HG03521 (cell line): ENCODE data around the gene COG3.

Experiments used
- ATAC-seq: cut with Tn5 transposase; IDR thresholded peaks from one replicate; pipeline ENCODE4 v1.9.1; 2021; ENCODE audit warnings: mild to moderate bottlenecking, moderate library complexity; ENCODE audit not compliant: unreplicated experiment

The COG3 gene

DNA sequence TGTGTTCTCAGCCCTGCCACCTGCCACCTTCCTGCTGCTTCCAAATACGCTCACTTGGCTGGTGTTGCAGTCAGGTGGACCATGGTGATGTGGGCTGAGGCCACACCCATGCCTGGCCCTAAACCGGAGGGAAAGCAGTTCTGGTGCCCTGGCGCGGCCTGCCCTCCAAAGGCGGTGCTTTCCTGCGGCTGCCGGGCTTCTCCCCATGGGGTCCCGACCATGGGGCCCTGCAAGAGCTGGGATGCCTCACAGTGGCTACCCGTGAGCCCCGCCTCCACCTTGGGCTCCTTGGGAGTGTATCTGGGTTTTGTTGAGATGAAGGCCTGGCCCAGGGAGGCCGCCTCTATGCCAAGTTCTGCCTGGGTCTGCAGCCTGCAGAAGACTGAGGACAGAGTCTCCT lies 77.1 kb downstream of the COG3 start:
- no peak for ATAC-seq

DNA sequence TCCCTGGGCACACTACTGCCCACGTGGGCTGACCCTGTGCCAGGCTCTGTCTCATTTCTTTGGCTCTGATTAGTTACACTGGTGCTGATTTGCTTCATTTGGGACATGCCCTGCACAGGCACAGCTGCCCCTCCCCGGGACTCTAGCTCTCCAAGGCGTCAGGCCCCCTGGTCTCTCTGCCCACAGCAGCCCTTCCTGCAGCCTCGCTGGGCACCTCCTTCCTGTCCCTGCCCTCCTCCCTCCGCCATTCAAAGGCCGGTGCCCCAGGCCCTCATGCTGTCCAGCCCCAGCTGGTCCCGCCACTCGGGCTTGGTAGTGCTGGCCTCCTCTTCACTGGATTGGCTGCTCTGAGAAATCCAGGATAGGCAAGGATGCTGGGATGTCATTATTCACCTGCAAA lies 77.7 kb downstream of the COG3 start:
- ATAC-seq, result no peak

DNA sequence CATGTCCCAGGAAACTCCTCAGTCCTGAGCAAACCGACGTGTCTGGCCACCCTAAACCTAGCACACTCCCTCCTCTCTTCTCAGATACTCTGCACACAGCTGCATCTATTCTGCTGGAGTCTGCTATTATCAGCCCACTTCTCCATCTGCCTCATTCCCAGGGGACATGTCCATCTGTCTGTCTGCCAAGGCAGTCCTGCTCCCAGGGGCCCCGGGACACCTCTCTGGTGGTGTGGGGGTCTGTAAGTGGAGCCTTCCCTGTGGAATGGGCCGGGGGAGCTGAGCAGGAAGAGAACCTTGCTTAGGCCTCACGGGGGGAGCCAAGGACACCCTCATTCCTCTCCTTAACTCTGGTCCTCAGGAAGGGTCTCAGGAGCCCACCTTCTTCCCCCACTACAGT lies 78.1 kb downstream of the COG3 start:
- ATAC-seq, result no peak

DNA sequence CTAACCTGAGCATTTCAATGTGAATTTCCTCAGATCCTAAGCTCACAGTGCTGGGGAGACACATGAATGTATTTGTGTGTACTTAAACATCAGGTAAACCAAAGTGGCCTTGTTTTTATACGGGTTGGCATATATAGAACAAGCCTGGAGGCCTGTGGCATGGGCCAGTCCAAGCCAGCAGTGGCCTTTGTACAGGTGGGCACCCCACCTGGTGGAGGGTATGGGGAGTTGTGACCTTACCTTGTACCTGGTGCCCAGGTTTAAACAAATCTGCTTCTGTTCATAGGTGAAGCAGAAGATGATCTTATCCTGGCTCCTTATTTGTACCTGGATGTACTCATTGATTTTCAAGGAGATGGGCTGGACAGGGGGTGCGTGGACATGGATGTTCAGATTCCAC lies 79.8 kb downstream of the COG3 start:
- no peak for ATAC-seq

DNA sequence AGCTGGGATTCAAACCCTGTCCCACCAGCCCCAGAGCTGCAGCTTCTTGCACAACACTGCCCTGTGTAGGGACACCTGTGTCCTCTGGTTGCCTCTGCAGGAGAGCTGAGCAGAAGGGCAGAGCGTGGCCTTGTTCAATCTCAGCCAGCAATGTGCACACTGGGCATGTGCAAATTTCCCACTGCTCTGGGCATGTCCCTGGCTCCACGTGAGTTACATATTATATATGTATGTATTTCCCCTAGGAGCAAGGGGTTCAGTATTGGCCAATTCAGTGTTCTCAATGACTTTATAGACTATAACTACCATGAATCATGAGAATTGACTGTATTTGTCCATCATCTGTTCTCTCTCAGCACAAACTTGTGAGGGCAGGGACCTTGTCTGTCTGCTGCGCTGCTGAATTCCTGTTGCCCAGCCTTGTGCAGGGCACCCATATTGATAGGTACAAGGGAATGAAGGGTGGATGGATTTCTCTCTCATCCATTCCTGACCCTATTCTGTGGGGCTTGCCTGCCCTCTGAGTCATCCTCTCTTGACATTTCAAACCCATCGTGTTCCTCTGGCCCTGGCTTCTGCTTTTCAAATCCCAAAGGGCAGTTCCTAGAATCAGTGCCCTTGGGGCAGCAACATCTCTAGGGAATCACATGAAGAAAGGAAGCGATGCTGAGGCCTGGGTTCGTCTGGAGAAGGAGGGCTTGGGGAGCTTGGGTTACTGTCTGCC lies 81.1 kb downstream of the COG3 start:
- no peak for ATAC-seq

DNA sequence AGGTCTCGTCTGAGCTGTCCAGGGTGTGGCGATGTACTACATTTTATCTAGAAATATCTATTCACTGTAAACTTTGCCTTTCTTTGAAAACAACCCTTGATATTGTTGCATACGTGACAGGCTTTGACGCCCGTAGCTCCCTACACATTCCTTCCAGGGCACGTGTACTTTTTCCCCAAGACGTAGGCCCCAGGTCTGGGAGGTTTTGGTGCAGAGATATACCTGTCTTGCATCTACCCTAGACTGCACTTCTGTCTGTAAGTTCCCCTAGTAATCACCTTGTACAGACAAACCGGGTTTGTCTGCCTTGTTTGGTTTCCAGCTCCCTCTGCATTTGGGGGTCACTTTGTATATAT lies 81.6 kb downstream of the COG3 start:
- ATAC-seq, result no peak

DNA sequence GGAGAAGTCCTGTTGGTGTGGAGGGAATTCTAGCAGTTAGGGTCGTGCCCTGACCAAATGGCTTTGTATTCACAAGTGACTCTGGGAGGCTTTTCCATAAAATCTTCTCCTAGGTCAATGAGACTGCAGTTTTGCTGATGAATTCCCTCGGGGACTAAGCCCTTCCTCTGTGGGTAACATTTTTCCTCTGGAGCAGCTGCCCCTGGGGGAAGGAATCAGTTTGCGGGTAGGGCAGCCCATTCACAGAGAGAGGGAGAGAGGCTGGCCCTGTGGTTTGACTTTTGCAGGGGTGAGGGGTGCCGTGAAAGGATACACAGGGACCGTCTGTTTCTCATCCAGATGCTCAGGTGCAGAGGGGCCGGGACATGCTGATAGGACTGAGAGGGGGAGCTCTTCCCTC lies 83.5 kb downstream of the COG3 start:
- ATAC-seq, result no peak

DNA sequence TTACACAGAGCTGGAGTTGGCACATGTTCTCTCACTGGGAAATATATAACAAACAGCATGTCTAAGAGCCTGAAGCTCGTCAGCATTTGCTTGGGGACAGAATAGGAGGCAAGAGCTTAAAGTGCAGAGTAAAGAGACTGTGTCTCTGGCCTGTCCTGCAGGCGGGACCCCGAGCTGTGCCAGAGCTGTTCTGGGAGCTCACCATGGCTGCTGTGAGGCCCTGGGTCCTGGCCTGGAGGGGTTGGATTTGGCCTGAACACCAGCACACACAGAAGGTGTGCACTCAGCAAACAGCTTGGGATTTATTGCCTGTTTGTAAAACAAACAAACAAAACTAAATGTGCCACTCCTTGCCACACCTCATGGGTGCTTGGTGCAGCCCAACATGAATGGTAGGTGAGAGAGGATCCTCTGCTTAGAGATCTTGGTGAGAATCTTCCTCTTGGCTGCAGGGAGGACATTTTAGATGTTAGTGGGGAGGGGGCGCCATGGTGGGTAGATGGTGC lies 89.9 kb downstream of the COG3 start:
- no peak for ATAC-seq

DNA sequence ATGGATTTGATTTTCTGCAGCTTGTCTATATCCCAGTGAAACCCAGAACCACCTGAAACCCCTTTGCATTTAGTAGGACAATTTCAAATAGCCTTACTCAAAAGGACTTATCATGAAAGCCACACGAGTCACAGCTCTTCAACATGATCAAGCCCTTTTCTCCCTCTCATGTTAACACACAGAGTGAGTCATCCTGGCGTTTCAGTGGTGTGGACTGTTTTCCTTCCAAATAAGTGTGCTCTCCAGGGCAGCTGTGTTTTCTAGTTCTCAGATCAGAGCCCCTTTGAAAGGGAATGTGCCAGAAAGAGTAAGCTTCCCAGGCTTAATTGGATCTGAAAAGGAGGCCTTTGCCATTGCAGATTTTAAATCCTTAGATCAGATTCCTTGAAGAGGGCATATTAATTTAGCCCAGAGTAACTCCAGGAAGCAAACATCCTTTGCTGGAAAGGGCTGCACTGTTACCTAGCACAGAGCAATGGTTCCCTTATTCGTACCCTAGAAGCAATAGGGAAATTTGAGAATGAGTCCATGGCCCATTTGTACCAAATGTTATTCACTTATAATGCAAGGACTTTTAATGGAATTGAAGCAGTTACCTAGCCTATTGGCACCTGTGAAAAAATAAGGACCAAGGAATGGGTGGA lies 99.5 kb downstream of the COG3 start:
- no peak for ATAC-seq

DNA sequence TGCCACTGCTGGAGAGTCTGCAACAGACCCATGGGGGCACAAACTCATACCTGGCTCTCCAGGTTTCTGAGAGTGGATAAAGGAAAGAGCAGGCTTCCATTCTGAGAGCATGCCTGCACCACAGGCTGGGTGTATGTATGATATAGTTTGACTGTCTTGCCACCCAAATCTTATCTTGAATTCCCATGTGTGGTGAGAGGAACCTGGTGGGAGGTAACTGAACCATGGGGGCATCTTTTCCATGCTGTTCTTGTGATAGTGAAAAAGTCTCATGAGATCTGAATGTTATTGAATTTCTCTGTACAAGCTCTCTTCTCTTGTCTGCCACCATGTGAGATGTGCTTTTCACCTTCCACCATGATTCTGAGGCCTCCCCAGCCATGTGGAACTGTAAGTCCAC lies 100.6 kb downstream of the COG3 start:
- no peak for ATAC-seq

DNA sequence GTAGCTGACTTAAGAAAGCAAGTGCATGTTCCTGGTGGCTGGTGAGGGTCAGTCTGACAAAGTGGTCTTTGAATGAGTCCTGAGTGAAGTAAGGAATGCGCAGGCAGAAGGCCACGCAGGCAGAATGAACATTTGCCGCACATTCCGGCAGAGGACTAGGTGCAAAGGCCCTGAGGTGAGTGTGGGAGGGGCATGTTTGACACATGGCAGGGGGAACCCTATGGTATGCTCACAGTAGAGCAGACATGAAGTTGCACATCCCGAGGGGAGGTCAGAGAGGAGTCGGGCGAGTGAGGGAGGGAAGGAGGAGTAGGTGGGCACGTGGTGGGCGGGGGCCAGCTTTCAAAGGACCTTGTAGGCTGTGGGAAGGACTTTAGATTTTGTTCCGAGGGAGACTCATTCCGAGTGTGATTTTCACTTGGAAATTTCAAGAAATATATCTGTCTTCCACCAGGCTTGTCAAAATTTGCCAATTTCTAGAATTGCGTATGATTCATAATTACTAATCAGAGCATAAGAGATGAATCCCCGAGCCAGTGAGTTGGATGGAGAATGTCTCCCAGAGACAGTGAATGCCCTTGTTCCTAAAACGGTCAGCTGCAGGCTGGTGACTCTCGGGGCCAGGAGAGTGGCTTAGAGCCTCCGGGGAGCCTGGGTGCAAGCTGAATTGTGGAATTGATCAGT lies 110.5 kb downstream of the COG3 start:
- ATAC-seq, result no peak

DNA sequence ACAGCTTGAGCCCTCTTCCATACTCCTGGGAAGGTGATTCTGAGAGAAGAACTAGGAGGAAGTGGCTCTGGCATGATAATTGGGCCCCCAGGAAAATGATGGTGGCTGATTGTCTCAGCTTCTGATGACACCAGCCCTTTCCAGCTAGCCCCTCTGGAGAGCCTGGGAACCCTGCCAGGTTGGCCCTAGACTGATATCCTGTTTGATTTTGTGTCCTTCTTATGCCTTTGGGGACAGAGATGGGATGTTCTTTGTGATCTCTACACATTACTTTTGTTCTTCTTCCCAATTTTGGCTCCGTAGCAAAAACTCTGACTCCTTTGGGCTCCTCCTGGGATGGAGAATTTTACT lies 111.1 kb downstream of the COG3 start:
- ATAC-seq, result no peak

DNA sequence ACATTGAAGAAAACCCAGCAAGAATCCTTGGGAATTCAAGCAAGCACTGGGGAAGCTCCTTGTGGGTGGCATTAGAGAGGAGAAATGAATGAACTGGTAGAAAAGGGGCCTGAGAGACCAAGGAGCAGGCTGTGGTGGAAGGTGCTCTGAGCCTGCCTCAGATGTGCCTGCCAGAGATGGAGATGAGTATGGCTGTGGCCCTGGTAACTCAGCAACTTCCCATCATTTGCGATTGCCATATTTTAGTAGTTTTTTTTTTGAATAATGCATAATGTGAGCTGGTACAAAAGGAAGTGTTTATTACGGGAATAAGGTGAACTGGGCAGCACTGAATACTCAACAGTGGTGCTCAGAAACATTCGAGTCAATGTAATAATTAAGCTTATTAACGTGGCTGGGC lies 111.7 kb downstream of the COG3 start:
- no peak for ATAC-seq

DNA sequence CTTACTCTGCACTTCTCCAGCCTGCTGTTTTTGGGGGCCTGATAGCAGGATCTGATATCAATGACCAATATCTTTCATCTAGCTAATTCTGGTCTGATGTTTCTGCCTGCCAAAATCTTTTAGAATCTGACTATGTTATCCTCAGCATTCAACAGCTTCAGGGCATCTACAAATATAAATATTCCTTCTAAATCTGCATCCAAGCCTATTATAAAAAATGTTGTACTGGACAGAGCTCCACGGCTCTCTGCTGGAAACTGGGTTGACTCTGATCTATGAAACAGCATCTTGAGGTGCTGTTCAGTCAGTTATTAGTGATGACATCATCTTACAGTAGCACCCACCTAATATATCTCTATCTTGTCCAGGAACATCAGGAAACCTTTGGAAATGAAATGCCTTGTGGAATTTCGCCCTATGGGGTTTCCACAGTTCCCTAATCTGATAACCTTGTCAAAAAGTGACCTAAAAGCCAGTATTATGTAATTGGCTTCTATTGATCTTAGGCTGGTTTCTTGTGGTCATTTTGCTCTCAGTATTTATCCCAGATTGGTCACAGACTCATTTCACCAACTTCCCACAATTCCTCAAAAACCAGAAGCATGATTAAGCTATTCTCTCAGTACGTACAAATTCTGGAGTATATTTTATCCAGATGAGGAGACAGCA lies 117.8 kb downstream of the COG3 start:
- no peak for ATAC-seq

DNA sequence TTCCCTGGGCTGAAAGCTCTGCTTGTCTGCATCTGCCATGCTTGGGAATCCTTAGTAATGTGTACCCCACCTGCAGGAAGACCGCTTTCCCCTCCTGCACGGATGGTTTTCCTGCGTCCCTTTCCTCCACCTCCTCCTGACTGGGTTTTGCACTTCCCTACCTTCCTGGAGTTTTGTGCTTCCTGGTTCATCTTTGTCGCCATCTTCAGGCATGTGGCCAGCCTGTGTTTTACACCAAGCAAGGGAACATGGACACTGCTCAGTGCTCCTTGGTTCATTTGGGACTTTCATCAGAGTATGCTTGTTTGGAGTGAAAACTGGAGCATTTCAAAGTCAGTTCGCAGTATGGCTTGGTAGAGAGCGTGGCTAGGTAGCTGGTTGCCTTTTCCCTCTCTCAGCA lies 120.1 kb downstream of the COG3 start:
- no peak for ATAC-seq
